Large intestine (tissue), 3 donors: ENCODE measurements around the gene ENPP7. TPM values are rescaled to one million over a fixed set of nuclear protein-coding genes. Genes with fewer than 3 reads are reported as not detected.

Experiments used
- DNase-seq, 2 donors: peaks; one replicate each; pipeline versions ENCODE4 v3.0.0 to v3.0.0-alpha.2; 2013
- H3K27ac ChIP-seq: one replicate; pipeline ENCODE4 v1.5.1; 2013; ENCODE audit warnings: low read length
- H3K27me3 ChIP-seq: 2 replicates; pipeline ENCODE4 v1.6.1; 2013; ENCODE audit warnings: low read length; ENCODE audit not compliant: control insufficient read depth, insufficient read depth
- H3K36me3 ChIP-seq: 2 replicates; pipeline ENCODE4 v1.6.1; 2013; ENCODE audit warnings: low read length; ENCODE audit not compliant: control insufficient read depth, insufficient read depth
- H3K4me1 ChIP-seq: one replicate; pipeline ENCODE4 v1.6.1; 2013; ENCODE audit warnings: low read length; ENCODE audit not compliant: control insufficient read depth, insufficient read depth
- H3K4me3 ChIP-seq: one replicate; pipeline ENCODE4 v1.5.1; 2013; ENCODE audit warnings: low read length
- H3K9me3 ChIP-seq: one replicate; pipeline ENCODE4 v1.6.1; 2013; ENCODE audit warnings: mild to moderate bottlenecking, low read depth, low read length, moderate library complexity; ENCODE audit not compliant: control insufficient read depth
- WGBS: methylation state at CpG from one replicate; pipeline ENCODE4 v1.1.5; 2013; ENCODE audit warnings: low lambda C conversion rate; ENCODE audit not compliant: insufficient coverage; 5-methylcytosine and 5-hydroxymethylcytosine counted together
- polyA plus RNA-seq: library from polyadenylated mRNA; unstranded; fragments of 120-200 nt; gene quantifications from one replicate; pipeline ENCODE4 v1.2.1, GENCODE V29; 2013

The ENPP7 gene
- polyA plus RNA-seq, 1 donor: 136 TPM

GRCh38 chr17:79777894-79778503, 47.3 kb downstream of the ENPP7 start, which contains the start of gene CBX2:
Gene CBX2, plus strand, starts transcription at chr17:79778148. Its CDS starts 88 bp downstream, at chr17:79778236.
- Histone ChIP-seq H3K27me3 (no peaks in the 10 kb centered on the region), H3K27ac (peak within 1 kb of the TSS; percentile 44), H3K4me3 (peak within 1 kb of the TSS; percentile 58), H3K4me1 (peaks cover 34% of the 10 kb centered on the region), H3K36me3 (peaks cover 9% of the 10 kb centered on the region), H3K9me3 (no peaks in the 10 kb centered on the region)
- WGBS: no CpG with 5 or more reads among the region's 96 CpGs
- peak; percentile 58 to 80 for DNase-seq

DNA sequence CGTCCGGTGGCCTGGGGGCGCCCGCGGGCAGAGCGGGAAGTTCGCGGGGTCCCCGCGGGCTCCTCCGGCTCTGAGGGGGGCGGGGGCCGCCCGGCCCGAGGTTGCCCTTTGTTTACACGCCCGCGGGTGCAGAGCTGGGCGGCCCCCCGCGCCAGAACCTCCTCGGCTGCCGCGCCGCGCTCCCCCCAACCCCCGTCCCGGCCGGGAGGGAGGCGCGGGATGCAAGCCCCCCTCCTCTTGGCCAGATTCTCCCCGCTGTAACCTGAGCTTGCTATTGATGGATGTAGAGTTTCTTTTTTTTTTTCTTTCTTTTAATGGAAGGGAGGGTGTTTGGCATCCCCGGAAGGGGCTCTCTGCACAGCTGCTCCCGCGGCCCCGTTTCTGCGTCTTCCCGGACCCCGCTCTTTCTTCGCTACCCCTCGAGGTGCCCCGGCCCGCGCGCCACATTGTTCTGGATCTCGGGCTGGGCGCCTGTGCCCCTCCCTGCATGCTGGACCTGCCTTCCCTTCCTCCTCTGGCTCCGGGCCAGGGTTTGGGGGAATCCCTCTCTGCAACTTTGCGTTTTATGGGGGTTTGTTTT, 47.9 kb downstream of the ENPP7 start:
- H3K4me1 ChIP-seq: peaks cover 34% of the 10 kb centered on the region
- H3K36me3 ChIP-seq: peaks cover 10% of the 10 kb centered on the region
- H3K4me3 ChIP-seq: peak overlapping the region; percentile 58
- 0% methylated on average over 1 of the region's 49 CpGs for WGBS
- no peak overlapping the region for H3K27ac ChIP-seq
- H3K9me3 ChIP-seq: no peaks in the 10 kb centered on the region
- no peaks in the 10 kb centered on the region for H3K27me3 ChIP-seq
- DNase-seq: no peak

DNA sequence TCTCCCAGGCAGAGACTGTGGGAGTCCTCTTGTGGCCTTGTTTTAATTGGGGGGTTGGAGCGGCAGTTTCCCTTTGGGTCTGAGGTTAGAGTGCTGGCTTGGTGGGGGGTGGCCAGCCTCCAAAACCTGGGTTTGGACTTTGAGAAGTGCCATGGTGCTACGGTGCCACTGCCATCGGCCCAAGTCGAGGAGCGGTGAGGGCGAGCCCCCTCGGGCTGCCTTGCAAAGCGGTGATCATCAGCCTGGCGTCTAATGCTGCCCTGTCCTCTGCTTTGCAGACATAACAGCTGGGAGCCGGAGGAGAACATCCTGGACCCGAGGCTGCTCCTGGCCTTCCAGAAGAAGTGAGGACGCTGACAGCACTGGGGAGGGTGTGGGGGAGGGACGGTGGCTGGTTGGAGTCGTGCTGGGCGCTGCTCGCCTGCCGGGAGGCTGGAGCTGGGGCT, 48.4 kb downstream of the ENPP7 start:
- peak in 1 of 2 donors; percentile 57 for DNase-seq
- peak overlapping the region; percentile 58 for H3K4me3 ChIP-seq
- H3K4me1 ChIP-seq: peaks cover 34% of the 10 kb centered on the region
- no peaks in the 10 kb centered on the region for H3K9me3 ChIP-seq
- H3K27ac ChIP-seq: no peak overlapping the region
- WGBS: no CpG with 5 or more reads among the region's 17 CpGs
- H3K27me3 ChIP-seq: no peaks in the 10 kb centered on the region
- H3K36me3 ChIP-seq: peaks cover 13% of the 10 kb centered on the region

GRCh38 chr17:79779661-79780365, 49.1 kb downstream of the ENPP7 start:
- H3K9me3 ChIP-seq: no peaks in the 10 kb centered on the region
- no peak overlapping the region for H3K4me3 ChIP-seq
- H3K27ac ChIP-seq: no peak overlapping the region
- WGBS: no CpG with 5 or more reads among the region's 10 CpGs
- H3K4me1 ChIP-seq: peaks cover 34% of the 10 kb centered on the region
- DNase-seq: peak in 1 of 2 donors; percentile 33
- peaks cover 20% of the 10 kb centered on the region for H3K36me3 ChIP-seq
- no peaks in the 10 kb centered on the region for H3K27me3 ChIP-seq

- peaks cover 34% of the 10 kb centered on the region for H3K4me1 ChIP-seq
- H3K4me3 ChIP-seq: no peak overlapping the region
- H3K27ac ChIP-seq: no peak overlapping the region
- H3K9me3 ChIP-seq: no peaks in the 10 kb centered on the region
- no CpG with 5 or more reads among the region's 12 CpGs for WGBS
- no peaks in the 10 kb centered on the region for H3K27me3 ChIP-seq
- no peak for DNase-seq
- H3K36me3 ChIP-seq: peaks cover 30% of the 10 kb centered on the region
These were observed 50.4 kb downstream of the ENPP7 start for GRCh38 chr17:79781012-79781650.

DNA sequence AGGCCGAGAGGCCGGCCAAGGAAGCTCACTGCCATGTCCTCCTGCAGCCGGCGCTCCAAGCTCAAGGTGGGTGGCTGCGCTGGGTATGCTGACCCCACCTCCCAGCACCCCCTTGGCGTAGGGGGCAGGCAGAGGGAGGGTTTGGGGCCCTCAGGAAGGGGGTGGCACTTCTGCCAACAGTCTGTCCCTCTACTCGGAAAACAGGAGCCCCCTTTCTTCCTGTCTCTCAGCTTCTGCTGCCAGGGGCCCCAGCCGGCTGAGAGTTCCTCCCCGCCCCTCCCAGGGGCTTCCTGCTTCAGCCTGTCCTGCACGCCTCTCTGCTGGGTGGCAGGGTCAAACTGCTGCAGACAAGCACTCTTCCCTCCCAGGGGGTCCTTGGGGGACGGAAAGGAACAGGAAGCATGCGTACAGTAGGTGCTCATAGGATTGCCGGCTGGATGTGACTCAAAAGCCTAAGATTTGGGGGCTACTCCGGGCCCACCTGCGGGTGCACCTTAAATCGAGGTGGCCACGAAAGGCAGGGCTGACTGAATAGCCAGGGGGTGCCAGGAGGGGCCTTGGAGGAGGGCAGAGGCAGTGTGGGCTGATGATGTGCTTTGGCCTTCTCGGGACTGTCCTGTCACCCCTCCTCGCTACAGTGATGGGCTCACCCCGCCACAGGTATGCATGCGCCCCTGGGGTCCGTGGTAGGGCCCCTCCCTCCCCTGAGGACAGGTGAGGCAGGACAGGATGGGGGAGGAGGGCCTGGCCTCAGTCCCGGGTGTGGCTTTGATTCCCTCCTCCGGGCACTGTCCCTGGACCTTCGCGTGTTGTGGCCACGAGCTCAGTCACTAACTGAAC, 51.2 kb downstream of the ENPP7 start:
- Histone ChIP-seq H3K9me3 (no peaks in the 10 kb centered on the region), H3K27ac (no peak overlapping the region), H3K36me3 (peaks cover 30% of the 10 kb centered on the region), H3K27me3 (no peaks in the 10 kb centered on the region), H3K4me3 (no peak overlapping the region), H3K4me1 (peaks cover 27% of the 10 kb centered on the region)
- DNase-seq: no peak
- WGBS: no CpG with 5 or more reads among the region's 27 CpGs

GRCh38 chr17:79783891-79784290, 53.1 kb downstream of the ENPP7 start:
- Histone ChIP-seq H3K27me3 (peaks cover 17% of the 10 kb centered on the region), H3K36me3 (peaks cover 30% of the 10 kb centered on the region), H3K9me3 (no peaks in the 10 kb centered on the region), H3K4me3 (no peak overlapping the region), H3K27ac (no peak overlapping the region), H3K4me1 (peaks cover 19% of the 10 kb centered on the region)
- DNase-seq: no peak
- no CpG with 5 or more reads among the region's 18 CpGs for WGBS

DNA sequence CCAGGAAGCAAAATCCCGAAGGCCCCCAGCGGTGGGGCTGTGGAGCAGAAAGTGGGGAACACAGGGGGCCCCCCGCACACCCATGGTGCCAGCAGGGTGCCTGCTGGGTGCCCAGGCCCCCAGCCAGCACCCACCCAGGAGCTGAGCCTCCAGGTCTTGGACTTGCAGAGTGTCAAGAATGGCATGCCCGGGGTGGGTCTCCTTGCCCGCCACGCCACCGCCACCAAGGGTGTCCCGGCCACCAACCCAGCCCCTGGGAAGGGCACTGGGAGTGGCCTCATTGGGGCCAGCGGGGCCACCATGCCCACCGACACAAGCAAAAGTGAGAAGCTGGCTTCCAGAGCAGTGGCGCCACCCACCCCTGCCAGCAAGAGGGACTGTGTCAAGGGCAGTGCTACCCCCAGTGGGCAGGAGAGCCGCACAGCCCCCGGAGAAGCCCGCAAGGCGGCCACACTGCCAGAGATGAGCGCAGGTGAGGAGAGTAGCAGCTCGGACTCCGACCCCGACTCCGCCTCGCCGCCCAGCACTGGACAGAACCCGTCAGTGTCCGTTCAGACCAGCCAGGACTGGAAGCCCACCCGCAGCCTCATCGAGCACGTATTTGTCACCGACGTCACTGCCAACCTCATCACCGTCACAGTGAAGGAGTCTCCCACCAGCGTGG, 53.7 kb downstream of the ENPP7 start:
- Histone ChIP-seq H3K4me3 (no peak overlapping the region), H3K36me3 (peaks cover 30% of the 10 kb centered on the region), H3K27ac (no peak overlapping the region), H3K9me3 (peaks cover 2% of the 10 kb centered on the region), H3K27me3 (peaks cover 23% of the 10 kb centered on the region), H3K4me1 (peaks cover 19% of the 10 kb centered on the region)
- WGBS: no CpG with 5 or more reads among the region's 31 CpGs
- DNase-seq: no peak

DNA sequence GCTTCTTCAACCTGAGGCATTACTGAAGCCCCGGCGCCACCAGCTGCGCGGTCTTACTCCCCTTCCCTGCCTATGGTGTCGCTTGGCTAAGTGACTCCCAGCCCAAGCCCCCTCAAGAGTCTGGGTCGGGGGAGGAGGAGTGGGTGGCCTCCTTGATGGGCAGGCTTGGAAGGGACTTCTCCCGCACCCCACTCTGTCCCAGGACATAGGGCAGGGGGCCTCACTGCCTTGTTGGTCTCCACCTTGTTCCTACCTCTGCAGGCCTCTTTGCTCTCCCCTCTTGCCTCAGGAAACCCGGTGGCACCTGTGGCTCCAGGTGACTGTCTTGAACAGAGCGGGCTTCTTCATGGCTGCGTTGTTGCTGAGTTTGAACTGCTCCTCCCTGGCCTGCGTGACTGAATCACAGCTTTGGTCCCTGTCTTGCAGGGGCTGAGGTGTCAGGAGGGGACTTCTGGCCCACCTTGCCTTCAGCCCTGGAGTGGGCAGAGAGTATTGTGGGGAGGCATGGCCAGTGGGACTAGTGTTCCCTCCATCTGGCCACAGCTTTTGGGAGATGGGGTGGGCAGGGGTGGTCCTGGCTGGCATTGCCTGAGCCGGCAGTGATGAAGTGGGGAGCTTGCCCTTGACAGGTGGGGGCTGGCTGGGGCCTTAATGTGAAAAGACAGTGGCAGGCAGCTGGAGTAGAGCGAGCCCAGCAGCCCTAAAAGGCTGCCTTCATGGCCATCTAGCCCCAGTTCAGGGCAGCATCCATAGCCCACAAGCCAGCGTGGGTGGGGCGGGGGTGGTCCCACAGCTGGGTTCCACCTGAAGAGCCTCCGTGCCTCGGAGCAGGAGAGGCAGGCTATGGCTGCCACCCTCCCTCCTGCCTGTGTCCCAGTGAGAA, 54.5 kb downstream of the ENPP7 start:
- Histone ChIP-seq H3K27me3 (peaks cover 31% of the 10 kb centered on the region), H3K9me3 (peaks cover 9% of the 10 kb centered on the region), H3K4me3 (no peak overlapping the region), H3K36me3 (peaks cover 30% of the 10 kb centered on the region), H3K4me1 (peaks cover 19% of the 10 kb centered on the region), H3K27ac (no peak overlapping the region)
- no peak for DNase-seq
- no CpG with 5 or more reads among the region's 17 CpGs for whole genome bisulfite sequencing
